ENCODE measurements around the gene R3HDM4.

R3HDM4 gene

GRCh38 chr19:872266-872951 is 40.6 kb downstream of the R3HDM4 start:
- Histone ChIP-seq H3K27me3 (ENCODE audit: control insufficient read depth in 2 of 2, insufficient read depth in 2 of 2, low read length in 2 of 2) (no peaks in the 10 kb centered on the region), H3K27ac (ENCODE audit: low read depth in 2 of 2, low read length in 2 of 2) (peak overlapping the region; percentile 88 to 97), H3K4me1 (ENCODE audit: control insufficient read depth in 2 of 2, insufficient read depth in 2 of 2, low read length in 2 of 2) (peaks cover 11 to 20% of the 10 kb centered on the region in 2 donors), H3K36me3 (ENCODE audit: control insufficient read depth in 2 of 2, insufficient read depth in 2 of 2, low read length in 2 of 2) (peaks cover 16 to 18% of the 10 kb centered on the region in 2 donors), H3K9ac (ENCODE audit: low read depth in 1 of 2, low read length in 2 of 2) (peak overlapping the region; percentile 56 to 76), H3K9me3 (ENCODE audit: control insufficient read depth in 2 of 2, low read length in 2 of 2) (no peaks in the 10 kb centered on the region), H3K4me3 (ENCODE audit: low read length in 2 of 2) (peak overlapping the region in 1 of 2 donors; percentile 64)

GRCh38 chr19:871446-872265 is 41.4 kb downstream of the R3HDM4 start:
- peak overlapping the region; percentile 56 to 76 for H3K9ac ChIP-seq (ENCODE audit: low read depth in 1 of 2, low read length in 2 of 2)
- no peaks in the 10 kb centered on the region for H3K9me3 ChIP-seq (ENCODE audit: control insufficient read depth in 2 of 2, low read length in 2 of 2)
- H3K4me3 ChIP-seq (ENCODE audit: low read length in 2 of 2) = peak overlapping the region in 1 of 2 donors; percentile 64
- peak overlapping the region; percentile 88 to 97 for H3K27ac ChIP-seq (ENCODE audit: low read depth in 2 of 2, low read length in 2 of 2)
- H3K27me3 ChIP-seq (ENCODE audit: control insufficient read depth in 2 of 2, insufficient read depth in 2 of 2, low read length in 2 of 2) = no peaks in the 10 kb centered on the region
- peaks cover 14 to 18% of the 10 kb centered on the region in 2 donors for H3K36me3 ChIP-seq (ENCODE audit: control insufficient read depth in 2 of 2, insufficient read depth in 2 of 2, low read length in 2 of 2)
- H3K4me1 ChIP-seq (ENCODE audit: control insufficient read depth in 2 of 2, insufficient read depth in 2 of 2, low read length in 2 of 2) = peaks cover 11 to 20% of the 10 kb centered on the region in 2 donors

- Histone ChIP-seq H3K9ac (ENCODE audit: low read depth in 1 of 2, low read length in 2 of 2) (no peak overlapping the region), H3K4me3 (ENCODE audit: low read length in 2 of 2) (no peak overlapping the region), H3K4me1 (ENCODE audit: control insufficient read depth in 2 of 2, insufficient read depth in 2 of 2, low read length in 2 of 2) (peaks cover 11 to 20% of the 10 kb centered on the region in 2 donors), H3K9me3 (ENCODE audit: control insufficient read depth in 2 of 2, low read length in 2 of 2) (no peaks in the 10 kb centered on the region), H3K36me3 (ENCODE audit: control insufficient read depth in 2 of 2, insufficient read depth in 2 of 2, low read length in 2 of 2) (peaks cover 8 to 12% of the 10 kb centered on the region in 2 donors), H3K27ac (ENCODE audit: low read depth in 2 of 2, low read length in 2 of 2) (peak overlapping the region; percentile 2 to 32), H3K27me3 (ENCODE audit: control insufficient read depth in 2 of 2, insufficient read depth in 2 of 2, low read length in 2 of 2) (no peaks in the 10 kb centered on the region)
These were observed 42.0 kb downstream of the R3HDM4 start for GRCh38 chr19:870963-871401.

GRCh38 chr19:870314-870713 is 42.7 kb downstream of the R3HDM4 start:
- no peak overlapping the region for H3K4me3 ChIP-seq (ENCODE audit: low read length in 2 of 2)
- no peaks in the 10 kb centered on the region for H3K27me3 ChIP-seq (ENCODE audit: control insufficient read depth in 2 of 2, insufficient read depth in 2 of 2, low read length in 2 of 2)
- no peak overlapping the region for H3K9ac ChIP-seq (ENCODE audit: low read depth in 1 of 2, low read length in 2 of 2)
- no peaks in the 10 kb centered on the region for H3K9me3 ChIP-seq (ENCODE audit: control insufficient read depth in 2 of 2, low read length in 2 of 2)
- peaks cover 6 to 12% of the 10 kb centered on the region in 2 donors for H3K36me3 ChIP-seq (ENCODE audit: control insufficient read depth in 2 of 2, insufficient read depth in 2 of 2, low read length in 2 of 2)
- peak overlapping the region; percentile 75 to 76 for H3K27ac ChIP-seq (ENCODE audit: low read depth in 2 of 2, low read length in 2 of 2)
- H3K4me1 ChIP-seq (ENCODE audit: control insufficient read depth in 2 of 2, insufficient read depth in 2 of 2, low read length in 2 of 2) = peaks cover 11 to 20% of the 10 kb centered on the region in 2 donors

GRCh38 chr19:869245-870177 is 43.5 kb downstream of the R3HDM4 start:
- H3K27ac ChIP-seq (ENCODE audit: low read depth in 2 of 2, low read length in 2 of 2) = peak overlapping the region; percentile 75 to 76

GRCh38 chr19:868458-869244 is 44.4 kb downstream of the R3HDM4 start:
- H3K4me1 ChIP-seq (ENCODE audit: control insufficient read depth in 2 of 2, insufficient read depth in 2 of 2, low read length in 2 of 2) = peaks cover 11 to 23% of the 10 kb centered on the region in 2 donors
- no peak overlapping the region for H3K4me3 ChIP-seq (ENCODE audit: low read length in 2 of 2)
- H3K9me3 ChIP-seq (ENCODE audit: control insufficient read depth in 2 of 2, low read length in 2 of 2) = no peaks in the 10 kb centered on the region
- peaks cover 6 to 12% of the 10 kb centered on the region in 2 donors for H3K36me3 ChIP-seq (ENCODE audit: control insufficient read depth in 2 of 2, insufficient read depth in 2 of 2, low read length in 2 of 2)
- H3K27me3 ChIP-seq (ENCODE audit: control insufficient read depth in 2 of 2, insufficient read depth in 2 of 2, low read length in 2 of 2) = no peaks in the 10 kb centered on the region
- H3K9ac ChIP-seq (ENCODE audit: low read depth in 1 of 2, low read length in 2 of 2) = peak overlapping the region in 1 of 2 donors; percentile 24
- peak overlapping the region; percentile 65 for H3K27ac ChIP-seq (ENCODE audit: low read depth in 2 of 2, low read length in 2 of 2)

More at GRCh38 chr19:869245-870177, 43.5 kb downstream of the R3HDM4 start:
- Histone ChIP-seq H3K27me3 (ENCODE audit: control insufficient read depth in 2 of 2, insufficient read depth in 2 of 2, low read length in 2 of 2) (no peaks in the 10 kb centered on the region), H3K36me3 (ENCODE audit: control insufficient read depth in 2 of 2, insufficient read depth in 2 of 2, low read length in 2 of 2) (peaks cover 6 to 12% of the 10 kb centered on the region in 2 donors), H3K9me3 (ENCODE audit: control insufficient read depth in 2 of 2, low read length in 2 of 2) (no peaks in the 10 kb centered on the region), H3K9ac (ENCODE audit: low read depth in 1 of 2, low read length in 2 of 2) (no peak overlapping the region), H3K4me3 (ENCODE audit: low read length in 2 of 2) (no peak overlapping the region), H3K4me1 (ENCODE audit: control insufficient read depth in 2 of 2, insufficient read depth in 2 of 2, low read length in 2 of 2) (peaks cover 11 to 20% of the 10 kb centered on the region in 2 donors)

- Histone ChIP-seq H3K9me3 (ENCODE audit: control insufficient read depth in 2 of 2, low read length in 2 of 2) (no peaks in the 10 kb centered on the region), H3K4me1 (ENCODE audit: control insufficient read depth in 2 of 2, insufficient read depth in 2 of 2, low read length in 2 of 2) (peaks cover 9 to 29% of the 10 kb centered on the region in 2 donors), H3K4me3 (ENCODE audit: low read length in 2 of 2) (no peak overlapping the region), H3K36me3 (ENCODE audit: control insufficient read depth in 2 of 2, insufficient read depth in 2 of 2, low read length in 2 of 2) (peaks cover 6 to 12% of the 10 kb centered on the region in 2 donors), H3K27me3 (ENCODE audit: control insufficient read depth in 2 of 2, insufficient read depth in 2 of 2, low read length in 2 of 2) (no peaks in the 10 kb centered on the region), H3K9ac (ENCODE audit: low read depth in 1 of 2, low read length in 2 of 2) (no peak overlapping the region), H3K27ac (ENCODE audit: low read depth in 2 of 2, low read length in 2 of 2) (no peak overlapping the region)
These were observed 45.1 kb downstream of the R3HDM4 start for GRCh38 chr19:867855-868457.

GRCh38 chr19:867301-867793 is 45.7 kb downstream of the R3HDM4 start:
- peaks cover 11 to 33% of the 10 kb centered on the region in 2 donors for H3K4me1 ChIP-seq (ENCODE audit: control insufficient read depth in 2 of 2, insufficient read depth in 2 of 2, low read length in 2 of 2)
- H3K27me3 ChIP-seq (ENCODE audit: control insufficient read depth in 2 of 2, insufficient read depth in 2 of 2, low read length in 2 of 2) = no peaks in the 10 kb centered on the region
- H3K27ac ChIP-seq (ENCODE audit: low read depth in 2 of 2, low read length in 2 of 2) = no peak overlapping the region
- no peaks in the 10 kb centered on the region for H3K9me3 ChIP-seq (ENCODE audit: control insufficient read depth in 2 of 2, low read length in 2 of 2)
- no peak overlapping the region for H3K9ac ChIP-seq (ENCODE audit: low read depth in 1 of 2, low read length in 2 of 2)
- peaks cover 6 to 12% of the 10 kb centered on the region in 2 donors for H3K36me3 ChIP-seq (ENCODE audit: control insufficient read depth in 2 of 2, insufficient read depth in 2 of 2, low read length in 2 of 2)
- no peak overlapping the region for H3K4me3 ChIP-seq (ENCODE audit: low read length in 2 of 2)
